K562 (cell line): ENCODE results near the gene ARAP1. TPM values are rescaled to one million over a fixed set of nuclear protein-coding genes. Genes with fewer than 3 reads are reported as not detected.
A peak's percentile ranks its signal among the peaks of the same experiment; 100 is the strongest.

Source experiments
- ARHGAP35 ChIP-seq: fragments of 450-650 bp; IDR thresholded peaks from 2 replicates; pipeline ENCODE4 v1.6.1; 2018; ENCODE audit not compliant: partially characterized antibody
- ATF7 ChIP-seq: fragments of 450-650 bp; IDR thresholded peaks from 2 replicates; pipeline ENCODE4 v1.7.1; 2014; ENCODE audit warnings: mild to moderate bottlenecking, moderate library complexity
- HDAC2 ChIP-seq: fragments of 450-650 bp; IDR thresholded peaks from 2 replicates; pipeline ENCODE4 v1.6.1; 2016; ENCODE audit warnings: mild to moderate bottlenecking
- HDAC8 ChIP-seq: fragments of 450-650 bp; IDR thresholded peaks from 2 replicates; pipeline ENCODE4 v1.6.1; 2016; ENCODE audit warnings: mild to moderate bottlenecking, missing genetic modification characterization, moderate library complexity, missing compliant biosample characterization
- IRF9 ChIP-seq: fragments of 450-650 bp; IDR thresholded peaks from 2 replicates; pipeline ENCODE4 v1.6.1; 2016; ENCODE audit warnings: missing biosample characterization, missing genetic modification characterization
- JUND ChIP-seq, 2 experiments: IDR thresholded peaks; 2 replicates in 1 of 2; 3 replicates in 1 of 2; pipeline ENCODE4 v1.6.1; 2011; ENCODE audit warnings: borderline replicate concordance in 2 of 2, low read depth in 2 of 2, low read length in 2 of 2, improper control_type of control experiment in 1 of 2, missing biosample characterization in 1 of 2, missing genetic modification characterization in 1 of 2, missing genetic modification reagents in 1 of 2
- NR4A1 ChIP-seq, 2 experiments: fragments of 250-450 bp in 1 of 2; fragments of 450-650 bp in 1 of 2; sonication (Bioruptor Pico) in 1 of 2; IDR thresholded peaks; 2 replicates each; pipeline versions ENCODE4 v1.4.0 to v1.6.1; 2016 to 2020; ENCODE audit warnings: mild to moderate bottlenecking in 2 of 2, missing compliant biosample characterization in 1 of 2, missing genetic modification characterization in 1 of 2, moderate library complexity in 1 of 2
- RAD51 ChIP-seq: fragments of 450-650 bp; IDR thresholded peaks from 2 replicates; pipeline ENCODE4 v1.7.1; 2016; ENCODE audit warnings: low read depth, mild to moderate bottlenecking, borderline replicate concordance
- ZKSCAN1 ChIP-seq: fragments of 150-350 bp; IDR thresholded peaks from 2 replicates; pipeline ENCODE4 v1.6.1; 2016; ENCODE audit warnings: low read depth, low read length
- ZNF316 ChIP-seq: fragments of 450-650 bp; IDR thresholded peaks from 2 replicates; pipeline ENCODE4 v1.6.1; 2016
- ZNF592 ChIP-seq: fragments of 450-650 bp; IDR thresholded peaks from 2 replicates; pipeline ENCODE4 v1.6.1; 2017; ENCODE audit warnings: antibody characterized with exemption, mild to moderate bottlenecking
- polyA plus RNA-seq, 8 experiments: library from polyadenylated mRNA; depleted of rRNA in 4 of 8; stranded (reverse) in 5 of 8; unstranded in 3 of 8; fragments of >200 nt; fragmentation: Nextera tagmentation in 2 of 8; fragmentation: Illumina TruSeq in 1 of 8; extraction: Ambion mirVana in 2 of 8; extraction: Trizol in 1 of 8; gene quantifications; 2 replicates each; pipeline versions ENCODE4 v1.2.1 to v1.2.3, GENCODE V29; 2011 to 2014; ENCODE audit warnings: inconsistent platforms in 1 of 8, missing spikeins in 1 of 8
- total RNA-seq, 7 experiments: library from RNA; depleted of rRNA in 6 of 7; stranded (reverse); fragments of >200 nt in 6 of 7; fragmentation: Illumina TruSeq in 2 of 7; extraction: Trizol in 2 of 7; gene quantifications; 2 replicates each; pipeline versions ENCODE4 v1.2.1 to v1.2.3, GENCODE V29; 2011 to 2021; ENCODE audit warnings: low replicate concordance in 1 of 7
- TF ChIP-seq, protein P1 (sequence below): IDR thresholded peaks from 2 replicates; pipeline ENCODE4 v1.6.1; 2012; ENCODE audit warnings: low read depth, low read length, improper control_type of control experiment, borderline replicate concordance

The ARAP1 gene
- total and polyA plus RNA-seq, 9 of the 15 experiments (the other 6 are each of a cell fraction or from before 2014, with no cell fraction given): 0.23 to 67.0 (median 24.6) TPM

DNA sequence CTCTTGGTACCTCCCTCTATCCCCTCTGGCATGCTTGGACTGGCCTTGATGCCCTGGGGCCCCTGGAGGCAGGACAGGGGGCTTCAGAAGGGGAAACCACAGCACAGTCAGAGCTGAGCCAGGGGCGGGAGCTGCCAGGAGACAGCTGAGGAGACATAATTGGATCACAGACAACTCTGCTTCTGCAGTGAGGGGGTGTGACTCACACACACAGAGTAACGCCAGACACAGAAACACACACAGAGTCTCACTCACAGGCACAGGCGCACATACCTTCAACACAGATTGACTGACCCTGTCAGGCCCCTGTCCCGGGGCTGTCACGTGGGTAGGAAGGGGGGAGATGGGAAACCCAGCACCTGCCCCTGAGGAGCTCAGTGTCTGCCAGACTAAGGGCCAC, 21.1 kb upstream of the ARAP1 start (continued):
- TF ChIP-seq JUND (IDR thresholded peaks at IDR 0.05; ENCODE audit: borderline replicate concordance, low read depth, low read length): peak; percentile 48; the same call in 1 of the 2 replicates
- TF ChIP-seq JUND (tag; IDR thresholded peaks at IDR 0.05; ENCODE audit: borderline replicate concordance, low read depth, low read length): no peak
- TF ChIP-seq NR4A1 (CRISPR knock-in tag; IDR thresholded peaks at IDR 0.05): no peak
- no peak for TF ChIP-seq NR4A1 (tag; IDR thresholded peaks at IDR 0.05)
- no peak for TF ChIP-seq ZKSCAN1
- no peak for TF ChIP-seq HDAC2
- no peak for TF ChIP-seq IRF9
- no peak for TF ChIP-seq ARHGAP35
- no peak for TF ChIP-seq ZNF316
- TF ChIP-seq ATF7: no peak
- TF ChIP-seq ZNF592: 0 out of 2 replicates have a peak, but pooled peaks have one; percentile 21
- peak; percentile 37; the same call in 1 of the 2 replicates for TF ChIP-seq RAD51
- no peak for TF ChIP-seq HDAC8
- TF ChIP-seq, protein P1, sequence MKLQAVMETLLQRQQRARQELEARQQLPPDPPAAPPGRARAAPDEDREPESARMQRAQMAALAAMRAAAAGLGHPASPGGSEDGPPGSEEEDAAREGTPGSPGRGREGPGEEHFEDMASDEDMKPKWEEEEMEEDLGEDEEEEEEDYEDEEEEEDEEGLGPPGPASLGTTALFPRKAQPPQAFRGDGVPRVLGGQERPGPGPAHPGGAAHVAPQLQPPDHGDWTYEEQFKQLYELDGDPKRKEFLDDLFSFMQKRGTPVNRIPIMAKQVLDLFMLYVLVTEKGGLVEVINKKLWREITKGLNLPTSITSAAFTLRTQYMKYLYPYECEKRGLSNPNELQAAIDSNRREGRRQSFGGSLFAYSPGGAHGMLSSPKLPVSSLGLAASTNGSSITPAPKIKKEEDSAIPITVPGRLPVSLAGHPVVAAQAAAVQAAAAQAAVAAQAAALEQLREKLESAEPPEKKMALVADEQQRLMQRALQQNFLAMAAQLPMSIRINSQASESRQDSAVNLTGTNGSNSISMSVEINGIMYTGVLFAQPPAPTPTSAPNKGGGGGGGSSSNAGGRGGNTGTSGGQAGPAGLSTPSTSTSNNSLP: no peak
